Activated CD4-positive, alpha-beta T cell treated with anti-CD3 and anti-CD28 coated beads for 36 hours (primary cell): ENCODE results near the gene RASSF5. TPM values are rescaled to one million over a fixed set of nuclear protein-coding genes. Genes with fewer than 3 reads are reported as not detected.

Experiments used
- ATAC-seq: fragments of 200-7000 bp; cut with Tn5 transposase; one replicate; pipeline ENCODE4 v1.10.0; 2021; ENCODE audit warnings: mild to moderate bottlenecking, moderate library complexity
- CTCF ChIA-PET: fragments of 350-600 bp; sonication (Branson Sonifier 250); formaldehyde crosslinking; loops from one replicate; lab custom pipeline; 2021; ENCODE audit warnings: antibody characterized with exemption; lab: Charles Lee
- POLR2A ChIA-PET: fragments of 350-600 bp; sonication (Branson Sonifier 250); formaldehyde crosslinking; loops from one replicate; lab custom pipeline; 2021; ENCODE audit warnings: antibody characterized with exemption, inconsistent platforms; lab: Charles Lee
- DNase-seq: peaks from one replicate; pipeline ENCODE4 v3.0.0-alpha.2; 2020
- H3K27ac Mint-ChIP-seq: one replicate; pipeline ENCODE4 v1.8.0; 2021; ENCODE audit warnings: mixed read lengths
- H3K27me3 Mint-ChIP-seq: one replicate; pipeline ENCODE4 v1.8.0; 2021; ENCODE audit warnings: mixed read lengths
- H3K36me3 Mint-ChIP-seq: one replicate; pipeline ENCODE4 v1.8.0; 2021; ENCODE audit warnings: low read depth, mixed read lengths
- H3K4me1 Mint-ChIP-seq: one replicate; pipeline ENCODE4 v1.8.0; 2021; ENCODE audit warnings: mixed read lengths
- H3K4me3 Mint-ChIP-seq: one replicate; pipeline ENCODE4 v1.8.0; 2021; ENCODE audit warnings: mild to moderate bottlenecking, moderate library complexity, mixed read lengths
- H3K9me3 Mint-ChIP-seq: one replicate; pipeline ENCODE4 v1.8.0; 2021; ENCODE audit warnings: low read depth, mixed read lengths
- intact Hi-C, 2 experiments: fragments of 100-400 bp; cut with DNase I in 1 of 2; cut with micrococcal nuclease in 1 of 2; formaldehyde crosslinking; loops; one replicate each; pipeline versions ENCODE4 v1.14.2 to v1.15.1; 2022 to 2024; cut with DNase I, micrococcal nuclease
- total RNA-seq, 2 experiments: library from RNA; stranded (reverse); gene quantifications; one replicate each; pipeline ENCODE4 v1.2.3, GENCODE V29; 2021

The RASSF5 gene
- total RNA-seq, 2 experiments from 2014 or later: 223 to 239 TPM

GRCh38 chr1:206568779-206569352 is 61.5 kb downstream of the RASSF5 start:
- DNase-seq (peak; percentile 46), ATAC-seq (peak; percentile 22)
- peaks cover 98% of the 10 kb centered on the region for H3K4me1 Mint-ChIP-seq
- no peaks in the 10 kb centered on the region for H3K27me3 Mint-ChIP-seq
- ChIA-PET CTCF (interaction anchor here (0.6 to 27.5 kb wide), 6 partner anchors 7 to 242 kb away, joined by 3 to 621 read pairs (median 9); no protein-coding TSS in a partner anchor), POLR2A (interaction anchor here (0.7 to 7.7 kb wide), 8 partner anchors 9 to 23 kb away, joined by 3 to 129 read pairs (median 4); no protein-coding TSS in a partner anchor)
- H3K36me3 Mint-ChIP-seq: peaks cover 97% of the 10 kb centered on the region
- H3K4me3 Mint-ChIP-seq: peak overlapping the region; percentile 95
- intact Hi-C loops: loop anchor here (1.0 to 10.0 kb wide), 2 partner anchors 11 to 1354 kb away; partner anchors contain the start of gene DSTYK (in 1 of the 2)
- H3K27ac Mint-ChIP-seq: peak overlapping the region; percentile 99
- no peaks in the 10 kb centered on the region for H3K9me3 Mint-ChIP-seq

- intact Hi-C loops: loop anchor here in 1 of 2 experiments (10.0 kb wide), 1 partner anchor 1355 kb away; the partner anchor contains the start of gene DSTYK
- POLR2A ChIA-PET: interaction anchor here (0.7 kb wide), 1 partner anchor 8 kb away, joined by 3 read pairs; no protein-coding TSS in a partner anchor
- DNase-seq (no peak), ATAC-seq (no peak)
- H3K9me3 Mint-ChIP-seq: no peaks in the 10 kb centered on the region
- CTCF ChIA-PET: interaction anchor here (0.6 to 27.5 kb wide), 4 partner anchors 7 to 343 kb away, joined by 3 to 621 read pairs (median 312); no protein-coding TSS in a partner anchor
- no peaks in the 10 kb centered on the region for H3K27me3 Mint-ChIP-seq
- H3K4me1 Mint-ChIP-seq: peaks cover 98% of the 10 kb centered on the region
- peak overlapping the region; percentile 95 for H3K4me3 Mint-ChIP-seq
- peak overlapping the region; percentile 99 for H3K27ac Mint-ChIP-seq
- H3K36me3 Mint-ChIP-seq: peaks cover 97% of the 10 kb centered on the region
Measured at GRCh38 chr1:206569556-206569955, 62.2 kb downstream of the RASSF5 start.

GRCh38 chr1:206570529-206570928 is 63.2 kb downstream of the RASSF5 start:
- ChIA-PET CTCF (interaction anchor here (21.8 to 27.5 kb wide), 2 partner anchors 6 to 10 kb away, joined by 621 read pairs; no protein-coding TSS in a partner anchor), POLR2A (interaction anchor here (0.6 to 0.7 kb wide), 3 partner anchors 11 to 63 kb away, joined by 3 to 10 read pairs (median 6); partner anchors contain the start of gene RASSF5)
- no peak for ATAC-seq
- H3K27ac Mint-ChIP-seq: peak overlapping the region; percentile 99
- intact Hi-C loops: loop anchor here (10.0 kb wide), 3 partner anchors 796 to 1366 kb away; partner anchors contain the start of gene RAB29 (in 1 of the 2)
- H3K9me3 Mint-ChIP-seq: no peaks in the 10 kb centered on the region
- H3K4me1 Mint-ChIP-seq: peaks cover 98% of the 10 kb centered on the region
- peak; percentile 2 for DNase-seq
- H3K27me3 Mint-ChIP-seq: no peaks in the 10 kb centered on the region
- peaks cover 92% of the 10 kb centered on the region for H3K36me3 Mint-ChIP-seq
- peak overlapping the region; percentile 32 for H3K4me3 Mint-ChIP-seq

- intact Hi-C loops: loop anchor here (10.0 kb wide), 3 partner anchors 798 to 1368 kb away; partner anchors contain the start of gene RAB29 (in 1 of the 2)
- Mint-ChIP-seq H3K9me3 (no peaks in the 10 kb centered on the region), H3K27ac (peak overlapping the region; percentile 99), H3K27me3 (no peaks in the 10 kb centered on the region), H3K4me1 (peaks cover 98% of the 10 kb centered on the region), H3K36me3 (peaks cover 88% of the 10 kb centered on the region), H3K4me3 (no peak overlapping the region)
- ATAC-seq (no peak), DNase-seq (no peak)
- ChIA-PET POLR2A (no interaction called here), CTCF (interaction anchor here (2.7 to 27.5 kb wide), 2 partner anchors 11 to 13 kb away, joined by 19 to 621 read pairs; no protein-coding TSS in a partner anchor)
Measured at GRCh38 chr1:206572835-206573234, 65.5 kb downstream of the RASSF5 start.

GRCh38 chr1:206573319-206573718 is 66.0 kb downstream of the RASSF5 start:
- Mint-ChIP-seq H3K27me3 (no peaks in the 10 kb centered on the region), H3K9me3 (no peaks in the 10 kb centered on the region), H3K4me1 (peaks cover 98% of the 10 kb centered on the region), H3K27ac (peak overlapping the region; percentile 99), H3K4me3 (no peak overlapping the region), H3K36me3 (peaks cover 87% of the 10 kb centered on the region)
- ChIA-PET CTCF (interaction anchor here (0.6 to 27.5 kb wide), 4 partner anchors 11 to 98 kb away, joined by 3 to 621 read pairs (median 14); no protein-coding TSS in a partner anchor), POLR2A (no interaction called here)
- no peak for DNase-seq
- no peak for ATAC-seq
- intact Hi-C loops: loop anchor here (10.0 kb wide), 3 partner anchors 799 to 1369 kb away; partner anchors contain the start of gene RAB29 (in 1 of the 2)

GRCh38 chr1:206573762-206574161 is 66.4 kb downstream of the RASSF5 start:
- intact Hi-C loops: loop anchor here (10.0 kb wide), 3 partner anchors 799 to 1369 kb away; partner anchors contain the start of gene RAB29 (in 1 of the 2)
- ATAC-seq (no peak), DNase-seq (no peak)
- ChIA-PET POLR2A (no interaction called here), CTCF (interaction anchor here (0.6 to 27.5 kb wide), 4 partner anchors 10 to 99 kb away, joined by 3 to 621 read pairs (median 14); no protein-coding TSS in a partner anchor)
- Mint-ChIP-seq H3K36me3 (peaks cover 87% of the 10 kb centered on the region), H3K27ac (peak overlapping the region; percentile 99), H3K9me3 (no peaks in the 10 kb centered on the region), H3K27me3 (no peaks in the 10 kb centered on the region), H3K4me1 (peaks cover 98% of the 10 kb centered on the region), H3K4me3 (no peak overlapping the region)

- intact Hi-C loops: loop anchor here (10.0 kb wide), 3 partner anchors 801 to 1371 kb away; partner anchors contain the start of gene RAB29 (in 1 of the 2)
- peaks cover 99% of the 10 kb centered on the region for H3K4me1 Mint-ChIP-seq
Measured at GRCh38 chr1:206575165-206575893, 68.0 kb downstream of the RASSF5 start.

GRCh38 chr1:206575894-206576737 is 68.8 kb downstream of the RASSF5 start:
- POLR2A ChIA-PET: interaction anchor here (2.3 to 7.5 kb wide), 4 partner anchors 11 to 24 kb away, joined by 14 to 129 read pairs (median 22); no protein-coding TSS in a partner anchor
- Mint-ChIP-seq H3K36me3 (peaks cover 88% of the 10 kb centered on the region), H3K4me1 (peaks cover 99% of the 10 kb centered on the region), H3K27me3 (no peaks in the 10 kb centered on the region), H3K9me3 (no peaks in the 10 kb centered on the region), H3K4me3 (peak overlapping the region; percentile 59), H3K27ac (peak overlapping the region; percentile 99)
- CTCF ChIA-PET: interaction anchor here (0.8 to 27.5 kb wide), 7 partner anchors 8 to 106 kb away, joined by 3 to 621 read pairs (median 7); partner anchors contain the start of gene IKBKE
- no peak for ATAC-seq
- DNase-seq: no peak
- intact Hi-C loops: loop anchor here (10.0 kb wide), 3 partner anchors 801 to 1371 kb away; partner anchors contain the start of gene RAB29 (in 1 of the 2)

More at GRCh38 chr1:206575165-206575893, 68.0 kb downstream of the RASSF5 start:
- ChIA-PET POLR2A (interaction anchor here (2.4 to 7.5 kb wide), 2 partner anchors 10 to 23 kb away, joined by 14 to 129 read pairs; no protein-coding TSS in a partner anchor), CTCF (interaction anchor here (0.8 to 27.5 kb wide), 7 partner anchors 9 to 105 kb away, joined by 3 to 621 read pairs (median 7); partner anchors contain the start of gene IKBKE)
- peak overlapping the region; percentile 99 for H3K27ac Mint-ChIP-seq
- ATAC-seq: peak; percentile 13
- peak; percentile 53 for DNase-seq
- no peaks in the 10 kb centered on the region for H3K27me3 Mint-ChIP-seq
- H3K36me3 Mint-ChIP-seq: peaks cover 88% of the 10 kb centered on the region
- peak overlapping the region; percentile 59 for H3K4me3 Mint-ChIP-seq
- no peaks in the 10 kb centered on the region for H3K9me3 Mint-ChIP-seq

- ATAC-seq (no peak), DNase-seq (no peak)
- no peaks in the 10 kb centered on the region for H3K27me3 Mint-ChIP-seq
- H3K4me3 Mint-ChIP-seq: no peak overlapping the region
- POLR2A ChIA-PET: interaction anchor here (1.0 to 7.5 kb wide), 7 partner anchors 8 to 35 kb away, joined by 3 to 129 read pairs (median 14); partner anchors contain the start of gene EIF2D
- H3K27ac Mint-ChIP-seq: peak overlapping the region; percentile 99
- peaks cover 82% of the 10 kb centered on the region for H3K36me3 Mint-ChIP-seq
- no peaks in the 10 kb centered on the region for H3K9me3 Mint-ChIP-seq
- intact Hi-C loops: loop anchor here (1.0 to 10.0 kb wide), 7 partner anchors 14 to 1373 kb away; partner anchors contain the start of gene RAB29 (in 1 of the 2)
- peaks cover 100% of the 10 kb centered on the region for H3K4me1 Mint-ChIP-seq
- CTCF ChIA-PET: interaction anchor here (1.2 to 27.5 kb wide), 10 partner anchors 10 to 328 kb away, joined by 3 to 621 read pairs (median 6); partner anchors contain the start of gene IKBKE
Measured at GRCh38 chr1:206577626-206578025, 70.3 kb downstream of the RASSF5 start.
